Liver (tissue), 3 donors: Measurements from ENCODE around the gene SIX1.

Experiments
- ATF3 ChIP-seq: IDR thresholded peaks from 2 replicates; pipeline ENCODE4 v1.6.1; 2016; ENCODE audit warnings: antibody characterized with exemption
- CTCF ChIP-seq: fragments of 150-350 bp; IDR thresholded peaks from 2 replicates; pipeline ENCODE4 v1.5.1; 2017; ENCODE audit warnings: improper control_type of control experiment, low read depth, low read length; ENCODE audit not compliant: missing input control
- EGR1 ChIP-seq, 2 donors: IDR thresholded peaks; 2 replicates each; pipeline ENCODE4 v1.6.1; 2016 to 2018; ENCODE audit warnings: antibody characterized with exemption in 2 of 2, low read depth in 2 of 2
- FOXA2 ChIP-seq: IDR thresholded peaks from 2 replicates; pipeline ENCODE4 v1.6.1; 2016; ENCODE audit warnings: antibody characterized with exemption
- MAX ChIP-seq: IDR thresholded peaks from 2 replicates; pipeline ENCODE4 v1.6.1; 2016; ENCODE audit warnings: antibody characterized with exemption
- RAD21 ChIP-seq, 2 donors: IDR thresholded peaks; 2 replicates each; pipeline ENCODE4 v1.6.1; 2016; ENCODE audit warnings: antibody characterized with exemption in 2 of 2, mild to moderate bottlenecking in 2 of 2
- REST ChIP-seq: IDR thresholded peaks from 2 replicates; pipeline ENCODE4 v1.6.1; 2016; ENCODE audit warnings: antibody characterized with exemption, mild to moderate bottlenecking
- SP1 ChIP-seq: IDR thresholded peaks from 2 replicates; pipeline ENCODE4 v1.6.1; 2018; ENCODE audit warnings: antibody characterized with exemption, mild to moderate bottlenecking
- TAF1 ChIP-seq: conservative IDR thresholded peaks from 2 replicates; pipeline ENCODE4 v1.6.1; 2016; ENCODE audit warnings: antibody characterized with exemption, mild to moderate bottlenecking
- ZBTB33 ChIP-seq: IDR thresholded peaks from 2 replicates; pipeline ENCODE4 v1.6.1; 2016; ENCODE audit warnings: antibody characterized with exemption
- donor health status: healthy.
- donor health status: healthy.

GRCh38 chr14:60643463-60644314, 5.6 kb downstream of the SIX1 start:
- no peak for TF ChIP-seq ZBTB33
- TF ChIP-seq REST = no peak
- TF ChIP-seq CTCF = no peak
- no peak for TF ChIP-seq RAD21 (IDR thresholded peaks at IDR 0.05)
- no peak for TF ChIP-seq SP1
- no peak for TF ChIP-seq EGR1 (IDR thresholded peaks at IDR 0.05; ENCODE audit: low read depth in 2 of 2)
- no peak for TF ChIP-seq TAF1
- TF ChIP-seq ATF3 = no peak
- TF ChIP-seq MAX = no peak
- TF ChIP-seq FOXA2 = no peak
